ENCODE data around the gene ITPRID2. TPM values are rescaled to one million over a fixed set of nuclear protein-coding genes. Genes with fewer than 3 reads are reported as not detected.

Gene ITPRID2
- total RNA-seq, 1 donor from 2014 or later, result 109 TPM

- no peaks in the 10 kb centered on the region for H3K27me3 Mint-ChIP-seq
- no peak for TF ChIP-seq CTCF (conservative IDR thresholded peaks at IDR 0.05)
These were observed 43.2 kb downstream of the ITPRID2 start for GRCh38 chr2:181934694-181935093.

GRCh38 chr2:181937473-181937872 lies 45.9 kb downstream of the ITPRID2 start:
- Mint-ChIP-seq H3K9me3 (no peaks in the 10 kb centered on the region), H3K27me3 (no peaks in the 10 kb centered on the region), H3K36me3 (no peaks in the 10 kb centered on the region), H3K4me1 (ENCODE audit: unreplicated experiment) (no peaks in the 10 kb centered on the region), H3K27ac (no peak overlapping the region), H3K4me3 (no peak overlapping the region)
- no peak for TF ChIP-seq CTCF (conservative IDR thresholded peaks at IDR 0.05)
- DNase-seq (ENCODE audit: extremely low spot score, unreplicated experiment), result no peak

More at GRCh38 chr2:181934694-181935093, 43.2 kb downstream of the ITPRID2 start:
- DNase-seq (ENCODE audit: extremely low spot score, unreplicated experiment), result no peak
- no peak overlapping the region for H3K27ac Mint-ChIP-seq
- H3K36me3 Mint-ChIP-seq, result peaks cover 6% of the 10 kb centered on the region
- H3K4me3 Mint-ChIP-seq, result no peak overlapping the region
- H3K9me3 Mint-ChIP-seq, result no peaks in the 10 kb centered on the region
- no peaks in the 10 kb centered on the region for H3K4me1 Mint-ChIP-seq (ENCODE audit: unreplicated experiment)

- no peaks in the 10 kb centered on the region for H3K36me3 Mint-ChIP-seq
- H3K4me3 Mint-ChIP-seq, result peak overlapping the region; percentile 44
- TF ChIP-seq CTCF (conservative IDR thresholded peaks at IDR 0.05), result no peak
- peaks cover 23% of the 10 kb centered on the region for H3K4me1 Mint-ChIP-seq (ENCODE audit: unreplicated experiment)
- peaks cover 7% of the 10 kb centered on the region for H3K9me3 Mint-ChIP-seq
- no peaks in the 10 kb centered on the region for H3K27me3 Mint-ChIP-seq
- DNase-seq (ENCODE audit: extremely low spot score, unreplicated experiment), result no peak
- H3K27ac Mint-ChIP-seq, result peak overlapping the region; percentile 84
These were observed 52.0 kb downstream of the ITPRID2 start for GRCh38 chr2:181943411-181944124.

GRCh38 chr2:181944164-181944913 lies 52.8 kb downstream of the ITPRID2 start:
- TF ChIP-seq CTCF (conservative IDR thresholded peaks at IDR 0.05), result no peak
- Mint-ChIP-seq H3K9me3 (peaks cover 11% of the 10 kb centered on the region), H3K4me1 (ENCODE audit: unreplicated experiment) (peaks cover 23% of the 10 kb centered on the region), H3K27me3 (no peaks in the 10 kb centered on the region), H3K27ac (peak overlapping the region; percentile 84), H3K36me3 (no peaks in the 10 kb centered on the region), H3K4me3 (peak overlapping the region; percentile 38)
- DNase-seq (ENCODE audit: extremely low spot score, unreplicated experiment), result no peak

- H3K27me3 Mint-ChIP-seq, result no peaks in the 10 kb centered on the region
- H3K9me3 Mint-ChIP-seq, result peaks cover 17% of the 10 kb centered on the region
- H3K27ac Mint-ChIP-seq, result no peak overlapping the region
- peaks cover 23% of the 10 kb centered on the region for H3K4me1 Mint-ChIP-seq (ENCODE audit: unreplicated experiment)
- H3K36me3 Mint-ChIP-seq, result no peaks in the 10 kb centered on the region
- no peak for TF ChIP-seq CTCF (conservative IDR thresholded peaks at IDR 0.05)
- no peak overlapping the region for H3K4me3 Mint-ChIP-seq
- DNase-seq (ENCODE audit: extremely low spot score, unreplicated experiment), result no peak
These were observed 53.4 kb downstream of the ITPRID2 start for GRCh38 chr2:181944914-181945291.

Data from type B pancreatic cell (in vitro differentiated cells).